IPS DF 19.7 (cell line): ENCODE measurements around the gene MORN1.
"Not testable (repeated sequence)": the region's sequence is repeated elsewhere in the genome, so short reads cannot be mapped to it uniquely, and the experiment has no call there.

Experiments used
- DNase-seq: peaks from one replicate; pipeline ENCODE4 v3.0.0-alpha.2; 2013; ENCODE audit warnings: low read depth, low spot score

MORN1 gene

DNA sequence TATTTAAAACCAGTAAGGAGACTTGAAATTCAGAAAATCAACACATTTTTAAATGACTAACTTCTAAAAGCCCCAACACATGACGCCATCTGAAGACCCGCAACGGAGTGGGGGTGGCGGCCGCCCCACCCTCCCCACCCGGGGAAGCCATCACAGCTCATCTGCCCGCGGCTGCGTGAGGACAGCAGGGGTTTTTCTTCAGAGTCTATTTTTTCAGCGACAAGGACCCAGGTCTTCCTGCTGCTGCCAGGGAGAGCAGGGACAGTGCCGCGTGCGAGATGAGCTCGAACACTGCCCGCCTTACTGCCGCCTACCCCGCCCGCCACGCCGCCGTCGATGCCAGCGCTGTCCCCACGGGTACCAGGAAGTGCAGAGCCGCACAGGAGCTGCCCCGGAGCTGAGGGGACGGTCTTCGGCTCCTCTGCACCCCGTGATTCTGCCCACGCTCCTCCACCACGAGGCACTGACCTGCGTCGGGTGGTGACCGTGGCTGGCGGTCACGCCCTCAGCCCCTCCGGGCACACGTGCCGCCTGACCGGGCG is 84.2 kb downstream of the MORN1 start:
- no peak for DNase-seq

DNA sequence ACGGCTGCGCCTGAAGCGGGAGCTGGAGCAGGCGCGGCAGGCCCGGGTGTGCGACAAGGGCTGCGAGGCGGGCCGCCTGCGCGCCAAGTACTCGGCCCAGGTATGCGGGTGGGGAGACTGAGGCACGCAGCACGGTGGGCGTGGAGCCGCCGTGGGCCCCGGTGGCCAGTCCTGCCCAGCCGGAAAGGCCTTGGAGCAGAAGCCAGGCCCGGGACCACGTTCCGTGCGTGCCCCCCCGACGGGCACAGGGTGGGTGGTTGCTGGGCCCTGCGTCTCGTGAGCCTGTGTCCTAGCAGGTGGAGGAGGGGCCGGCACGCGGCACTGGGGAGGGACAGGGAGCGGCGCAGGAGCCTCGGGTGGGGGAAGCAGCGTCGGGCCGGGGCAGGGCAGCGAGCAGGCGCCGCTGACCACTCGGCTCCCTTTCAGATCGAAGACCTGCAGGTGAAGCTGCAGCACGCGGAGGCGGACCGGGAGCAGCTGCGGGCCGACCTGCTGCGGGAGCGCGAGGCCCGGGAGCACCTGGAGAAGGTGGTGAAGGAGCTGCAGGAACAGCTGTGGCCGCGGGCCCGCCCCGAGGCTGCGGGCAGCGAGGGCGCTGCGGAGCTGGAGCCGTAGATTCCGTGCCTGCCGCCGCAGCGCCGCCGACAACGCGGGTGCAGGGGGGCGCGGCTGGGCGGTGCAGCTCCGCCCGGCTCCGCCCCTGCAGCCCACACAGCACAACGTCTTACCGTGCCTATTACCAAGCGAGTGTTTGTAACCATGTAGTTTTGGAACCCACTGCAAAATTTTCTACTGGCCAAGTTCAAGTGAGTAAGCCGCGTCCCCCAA is 85.0 kb downstream of the MORN1 start:
- DNase-seq, result peak; percentile 30

DNA sequence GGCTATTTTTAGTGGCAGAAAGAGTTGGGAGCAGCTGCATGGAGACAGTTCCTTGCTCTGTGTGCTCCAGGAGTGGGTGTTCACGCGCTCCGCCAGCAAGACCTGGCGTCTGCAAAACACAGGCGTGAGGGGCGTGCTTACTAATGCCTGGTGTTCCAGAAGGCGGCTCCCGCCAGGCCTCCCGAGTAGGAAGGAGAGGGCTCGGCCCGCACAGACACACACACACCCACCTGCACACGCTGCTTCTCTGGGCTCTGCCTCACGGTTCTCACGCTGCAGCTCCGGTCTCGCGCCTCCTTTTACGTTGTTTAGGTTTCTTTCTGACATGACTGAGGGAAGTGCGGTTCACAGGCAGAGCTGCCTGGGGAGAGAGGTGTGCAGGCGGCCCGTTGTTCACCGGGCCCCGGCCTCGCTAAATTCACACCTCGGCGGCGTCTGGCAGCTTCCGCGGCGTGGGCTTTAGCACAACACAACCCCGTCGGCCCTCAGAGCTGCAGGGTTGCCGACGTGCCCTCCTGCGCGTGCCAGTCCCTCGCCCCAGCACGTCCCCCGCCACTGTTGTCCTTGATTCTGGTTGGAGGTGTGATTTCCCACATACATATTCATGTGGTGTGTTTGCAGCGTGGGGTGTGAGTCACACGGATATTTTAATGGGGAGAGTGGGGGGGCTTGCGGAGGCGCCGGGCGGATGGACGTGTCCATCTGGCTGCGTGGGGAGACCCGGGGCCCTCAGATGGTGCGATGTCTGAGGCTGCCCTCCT is 86.3 kb downstream of the MORN1 start:
- no peak for DNase-seq

DNA sequence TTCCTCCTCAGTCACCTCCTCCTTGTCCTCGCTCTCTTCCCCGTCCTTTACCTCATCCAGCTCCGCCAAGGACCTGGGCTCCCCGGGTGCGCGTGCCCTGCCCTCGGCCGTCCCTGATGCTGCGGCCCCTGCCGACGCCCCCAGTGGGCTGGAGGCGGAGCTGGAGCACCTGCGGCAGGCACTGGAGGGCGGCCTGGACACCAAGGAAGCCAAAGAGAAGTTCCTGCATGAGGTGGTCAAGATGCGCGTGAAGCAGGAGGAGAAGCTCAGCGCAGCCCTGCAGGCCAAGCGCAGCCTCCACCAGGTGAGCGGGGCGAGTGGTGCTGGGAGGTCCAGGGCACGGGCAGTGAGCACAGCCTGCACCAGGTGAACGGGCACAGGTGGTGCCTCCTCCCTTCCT is 87.1 kb downstream of the MORN1 start:
- DNase-seq, result no peak

DNA sequence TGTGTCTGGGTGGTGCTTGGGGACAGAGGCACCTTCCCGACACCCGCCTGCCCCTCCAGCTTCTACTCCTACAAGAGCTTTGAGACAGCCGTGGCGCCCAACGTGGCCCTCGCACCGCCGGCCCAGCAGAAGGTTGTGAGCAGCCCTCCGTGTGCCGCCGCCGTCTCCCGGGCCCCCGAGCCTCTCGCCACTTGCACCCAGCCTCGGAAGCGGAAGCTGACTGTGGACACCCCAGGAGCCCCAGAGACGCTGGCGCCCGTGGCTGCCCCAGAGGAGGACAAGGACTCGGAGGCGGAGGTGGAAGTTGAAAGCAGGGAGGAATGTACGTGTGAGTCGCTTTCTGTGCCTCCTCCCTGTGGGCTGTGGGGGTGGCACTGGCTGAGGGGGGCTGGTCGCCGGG is 87.6 kb downstream of the MORN1 start:
- DNase-seq, result no peak

DNA sequence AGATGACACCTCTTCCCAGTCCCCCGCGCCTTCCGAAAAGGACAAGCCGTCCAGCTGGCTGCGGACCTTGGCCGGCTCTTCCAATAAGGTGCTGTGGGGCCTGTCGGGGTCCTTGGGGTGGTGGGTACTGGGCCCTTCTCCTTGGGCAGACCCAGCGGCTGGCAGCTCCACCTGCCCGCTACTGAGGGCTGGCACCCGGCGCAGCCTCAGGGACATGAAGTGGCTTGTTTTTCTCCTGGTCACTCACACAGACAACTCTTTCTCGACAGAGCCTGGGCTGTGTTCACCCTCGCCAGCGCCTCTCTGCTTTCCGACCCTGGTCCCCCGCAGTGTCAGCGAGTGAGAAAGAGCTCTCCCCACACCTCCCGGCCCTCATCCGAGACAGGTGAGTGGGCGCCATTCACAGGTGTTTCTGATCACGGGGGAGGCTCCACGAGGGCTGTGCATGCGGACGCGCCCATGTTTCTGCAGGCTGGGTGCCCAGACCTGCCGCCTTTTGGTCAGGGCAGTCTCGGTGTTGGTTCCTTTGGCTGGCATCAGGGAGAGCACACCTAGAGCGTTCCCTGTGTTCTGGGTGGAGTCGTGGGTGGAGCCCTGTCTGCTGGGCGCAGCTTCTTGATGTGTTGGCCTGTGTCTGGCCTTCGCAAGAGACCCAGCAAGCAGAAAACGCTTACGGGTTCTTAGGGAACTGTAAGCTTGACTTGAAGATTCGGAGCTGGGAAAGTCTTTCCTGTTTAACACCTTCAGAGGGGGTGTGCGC is 88.2 kb downstream of the MORN1 start:
- DNase-seq, result no peak

DNA sequence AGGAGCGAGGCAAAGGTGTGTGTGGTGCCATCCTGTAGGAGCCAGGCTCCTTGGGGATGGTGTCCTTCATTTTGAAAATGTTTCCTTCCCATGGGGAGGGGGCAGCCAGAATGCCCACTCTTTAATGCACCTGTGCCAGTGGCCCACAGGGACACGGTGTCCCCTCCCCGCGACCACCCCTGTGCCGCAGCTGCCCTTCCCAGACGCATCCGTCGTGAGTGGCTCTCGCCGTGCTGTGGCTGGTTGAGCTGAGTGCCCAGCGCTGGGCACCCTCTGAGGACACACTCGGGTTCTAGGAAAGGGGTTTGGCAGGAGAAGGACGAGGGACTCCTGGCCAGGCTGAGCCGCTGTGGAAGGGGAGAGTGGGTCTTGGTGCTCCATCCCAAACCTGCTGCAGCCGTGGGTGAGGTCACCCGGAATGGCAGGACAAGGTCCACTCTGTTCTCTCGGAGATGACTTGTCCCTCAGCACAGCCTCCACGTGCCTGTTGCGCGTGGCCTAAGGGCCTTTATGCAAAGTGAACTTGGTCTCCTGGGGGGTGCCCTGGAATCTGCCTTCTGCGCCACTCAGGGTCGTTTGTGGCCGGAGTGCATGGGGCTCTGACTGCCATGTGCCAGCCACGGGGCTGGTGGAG is 88.9 kb downstream of the MORN1 start:
- DNase-seq, result no peak

DNA sequence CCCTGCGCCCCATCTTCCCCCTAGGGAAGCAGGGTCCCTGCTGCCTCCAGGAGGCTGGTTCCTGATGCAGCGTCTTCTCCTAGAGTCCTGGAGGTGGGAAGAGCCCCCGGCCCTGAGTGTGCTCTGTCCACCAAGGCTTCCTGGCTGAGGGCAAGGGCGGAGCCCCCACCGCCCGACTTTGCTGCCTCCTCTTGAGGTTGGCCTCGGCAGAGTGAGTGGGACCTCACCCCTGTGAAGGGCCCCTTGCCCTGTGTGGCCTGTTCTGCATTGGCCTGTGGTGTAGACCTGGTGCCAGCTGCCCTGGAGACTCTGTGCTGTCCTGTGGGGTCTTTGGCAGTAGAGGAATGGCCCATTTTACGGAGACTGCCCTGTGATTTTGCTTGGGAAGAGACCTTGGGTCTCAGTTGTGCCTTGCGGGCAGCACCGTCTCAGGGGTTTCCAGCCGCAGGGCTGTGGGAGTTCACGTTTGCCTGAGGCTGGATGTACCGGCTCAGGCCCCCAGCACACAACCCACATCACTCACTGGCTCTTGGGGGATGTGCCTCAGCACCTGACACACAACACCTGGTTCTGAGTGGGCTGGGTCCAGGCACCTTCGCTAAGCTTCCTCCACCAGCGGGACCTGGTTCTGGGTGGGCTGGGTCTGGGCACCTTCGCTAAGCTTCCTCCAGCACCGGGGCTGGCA is 89.6 kb downstream of the MORN1 start:
- DNase-seq, result no peak

DNA sequence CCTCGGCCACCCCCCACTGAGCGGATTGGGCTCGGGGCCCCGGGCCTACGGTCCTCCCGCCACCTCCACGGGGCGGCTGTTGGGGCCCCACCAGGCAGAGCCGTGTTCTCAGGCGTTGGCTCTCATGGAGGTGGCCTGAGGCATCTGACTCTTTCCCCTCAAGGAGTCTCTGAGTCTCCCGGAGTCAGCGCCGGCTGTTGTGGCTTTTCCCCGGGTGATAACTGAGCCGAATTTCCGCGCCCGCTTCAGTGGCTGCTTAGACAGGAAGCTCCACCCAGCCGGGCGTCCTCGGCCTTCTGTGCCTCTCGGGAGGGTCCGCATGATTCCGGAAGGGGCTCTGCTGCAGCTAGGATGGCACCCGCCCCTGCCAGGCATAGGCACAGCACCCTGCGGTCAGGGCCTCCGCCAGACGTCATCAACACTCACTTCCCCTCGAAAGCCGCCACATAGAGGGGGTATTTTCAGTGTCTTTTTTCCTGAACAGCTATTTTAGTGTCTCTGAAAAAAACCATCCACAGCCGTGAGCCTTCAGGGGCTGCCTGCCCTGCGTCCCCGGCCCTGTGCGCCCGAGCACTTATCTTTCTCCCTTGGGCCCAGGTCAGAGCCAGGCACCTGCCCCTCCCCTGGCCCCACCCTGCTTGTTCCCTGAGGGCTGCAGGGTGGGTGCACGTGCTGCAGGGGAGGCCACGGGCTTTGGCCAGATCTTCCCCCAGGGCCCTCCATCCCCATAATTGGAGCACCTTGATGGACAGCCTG is 90.3 kb downstream of the MORN1 start:
- no peak for DNase-seq

DNA sequence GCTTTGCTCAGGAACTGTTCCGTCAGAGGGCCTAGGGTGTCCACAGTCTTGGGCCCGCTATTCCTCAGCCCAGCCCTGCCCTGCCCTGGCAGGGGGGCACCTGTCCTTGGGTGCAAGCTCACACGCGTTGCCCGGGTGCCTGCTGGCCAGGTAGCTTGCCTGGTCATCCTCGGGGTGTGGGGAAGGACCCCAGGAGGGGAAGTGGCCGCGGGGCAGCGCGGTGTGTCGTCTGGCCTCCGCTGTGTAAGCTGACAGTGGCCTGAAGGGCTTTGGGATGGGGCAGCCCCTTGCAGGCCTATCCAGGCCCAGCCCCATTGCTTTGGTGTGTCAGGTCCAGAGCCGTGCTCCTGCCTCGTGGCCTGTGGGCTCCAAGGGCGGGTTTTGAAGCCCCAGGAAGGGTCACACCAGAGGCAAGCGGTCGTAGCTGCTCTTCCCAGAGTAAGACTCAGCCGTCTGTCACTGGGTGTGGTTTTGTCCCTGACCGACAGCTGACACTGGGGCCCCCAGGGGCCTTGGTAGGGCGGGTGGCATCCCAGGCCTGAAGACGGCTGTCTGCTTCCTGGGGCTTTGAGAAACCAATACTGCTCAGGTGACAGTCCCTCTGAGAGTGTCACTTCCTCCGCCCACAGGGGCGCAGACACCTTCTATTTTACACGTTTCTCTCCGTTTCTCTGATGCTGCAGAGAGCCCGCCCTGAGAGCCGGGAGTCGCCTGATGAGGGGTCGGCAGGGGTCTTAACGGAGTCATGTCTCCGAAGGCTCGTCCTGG is 91.2 kb downstream of the MORN1 start:
- DNase-seq, result no peak

DNA sequence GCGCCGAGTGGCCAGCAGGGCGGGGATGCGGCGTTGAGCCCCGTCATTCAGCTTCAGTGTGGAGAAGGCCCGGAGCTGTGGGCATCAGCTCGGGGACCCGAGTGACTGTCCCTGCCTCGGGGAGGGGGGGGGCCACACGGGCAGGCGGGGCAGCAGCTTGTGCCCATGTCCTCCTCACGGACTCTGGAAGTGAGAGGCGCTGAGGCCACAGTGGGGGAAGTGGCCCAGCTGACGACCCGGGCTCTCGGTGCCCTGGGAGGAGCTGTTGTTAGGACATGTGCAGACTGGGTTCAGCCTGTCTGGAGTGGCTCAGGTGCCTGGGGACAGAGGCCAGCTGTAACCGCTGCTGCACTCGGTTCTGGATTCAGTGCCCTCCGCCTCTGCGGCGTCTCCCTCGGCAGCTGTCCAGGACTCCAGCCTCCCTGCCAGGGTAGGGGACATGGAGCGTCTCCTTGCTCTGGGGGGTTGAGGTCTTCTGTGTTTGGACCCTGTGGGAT is 92.2 kb downstream of the MORN1 start:
- DNase-seq, result no peak

DNA sequence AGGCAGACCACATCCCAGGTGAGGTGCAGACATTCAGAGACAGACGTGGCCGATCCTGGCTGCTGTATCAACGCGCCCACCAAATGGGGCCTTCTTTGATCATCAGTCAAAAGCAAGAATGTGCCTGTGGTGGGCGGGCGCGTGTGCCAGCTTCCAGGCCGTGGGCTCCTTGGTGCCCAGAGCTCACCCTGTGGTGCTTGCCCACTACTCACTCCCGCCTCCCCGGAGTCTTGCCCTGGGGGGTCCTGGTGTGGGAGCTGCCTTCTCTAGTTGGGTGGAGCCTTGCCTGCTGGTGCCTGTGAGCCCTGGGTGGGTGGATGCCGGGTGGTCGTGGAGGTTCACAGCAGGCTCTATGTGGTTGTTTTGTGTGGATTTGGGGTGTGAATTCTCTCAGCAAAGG is 92.7 kb downstream of the MORN1 start:
- DNase-seq, result no peak

DNA sequence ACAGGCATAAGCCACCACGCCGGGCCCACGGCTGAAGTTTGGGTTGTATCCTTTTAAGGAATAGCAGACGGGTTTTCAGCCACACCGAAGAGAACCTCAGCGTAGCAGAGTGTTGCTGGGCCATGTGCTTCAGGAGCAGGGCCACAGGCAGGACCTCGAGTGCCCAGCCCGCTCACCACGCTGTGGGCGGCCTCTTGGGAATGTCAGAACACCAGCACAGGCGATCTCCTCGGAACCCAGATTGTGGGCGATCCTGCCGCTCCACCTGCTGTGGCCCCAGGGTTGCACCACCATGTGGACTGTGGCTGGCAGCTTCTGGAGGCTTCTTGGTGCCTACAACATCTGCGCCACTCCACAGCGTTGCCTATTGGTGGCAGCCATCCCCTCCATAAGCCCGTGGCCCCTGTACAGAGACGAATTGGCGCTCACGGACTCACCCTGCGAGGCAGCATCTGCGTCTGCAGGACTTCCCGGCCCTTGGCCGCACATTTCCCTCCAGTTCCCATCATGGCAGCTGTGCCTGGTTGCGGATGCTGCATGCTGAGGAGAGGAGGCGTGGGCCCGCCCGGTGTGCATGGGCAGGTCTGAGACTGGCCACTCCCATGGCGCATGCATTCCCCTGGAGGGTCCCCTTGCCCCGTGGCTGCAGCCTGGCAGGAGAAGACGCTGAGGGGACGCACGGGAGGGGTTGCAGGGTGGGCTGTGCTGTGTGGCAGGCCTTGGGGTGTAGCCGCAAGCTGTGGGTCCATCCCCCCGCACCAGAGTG is 93.9 kb downstream of the MORN1 start:
- no peak for DNase-seq

DNA sequence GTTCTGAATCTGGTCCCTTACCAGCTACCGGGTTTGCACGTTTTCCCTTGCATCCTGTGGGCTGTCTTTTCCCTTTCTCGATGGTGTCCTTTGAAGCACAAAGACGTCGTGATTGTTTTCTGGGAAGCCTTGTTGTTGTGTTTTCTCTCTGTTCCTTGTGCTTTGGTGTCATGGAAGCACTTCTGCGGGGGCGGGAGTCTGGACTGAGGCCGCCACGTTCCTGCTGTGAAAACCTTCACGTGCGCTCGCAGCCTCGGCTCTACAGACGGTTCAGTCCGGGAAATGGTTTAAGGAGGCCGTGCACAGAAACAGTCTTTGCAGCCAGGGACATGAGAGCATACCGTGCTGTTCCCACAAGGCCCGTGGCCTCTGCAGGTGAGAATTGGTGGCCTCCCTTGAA is 94.7 kb downstream of the MORN1 start:
- no peak for DNase-seq

DNA sequence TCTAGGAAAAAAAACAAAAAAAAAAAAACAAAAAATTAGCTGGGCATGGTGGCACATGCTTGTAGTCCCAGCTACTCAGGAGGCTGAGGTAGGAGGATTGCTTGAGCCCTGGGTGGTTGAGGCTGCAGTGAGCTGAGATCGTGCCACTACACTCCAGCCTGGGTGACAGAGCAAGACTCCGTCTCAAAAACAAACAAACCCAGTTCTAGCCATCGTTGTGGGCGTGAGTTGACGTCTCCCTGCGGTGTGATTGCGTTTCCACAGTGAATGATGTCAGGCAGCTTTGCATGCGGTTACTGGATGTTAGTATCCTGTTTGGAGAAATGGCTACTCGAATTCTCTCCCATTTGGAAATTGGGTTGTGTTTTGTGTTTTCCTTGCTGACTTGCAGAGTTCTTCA is 95.1 kb downstream of the MORN1 start:
- DNase-seq, result not testable (repeated sequence)

DNA sequence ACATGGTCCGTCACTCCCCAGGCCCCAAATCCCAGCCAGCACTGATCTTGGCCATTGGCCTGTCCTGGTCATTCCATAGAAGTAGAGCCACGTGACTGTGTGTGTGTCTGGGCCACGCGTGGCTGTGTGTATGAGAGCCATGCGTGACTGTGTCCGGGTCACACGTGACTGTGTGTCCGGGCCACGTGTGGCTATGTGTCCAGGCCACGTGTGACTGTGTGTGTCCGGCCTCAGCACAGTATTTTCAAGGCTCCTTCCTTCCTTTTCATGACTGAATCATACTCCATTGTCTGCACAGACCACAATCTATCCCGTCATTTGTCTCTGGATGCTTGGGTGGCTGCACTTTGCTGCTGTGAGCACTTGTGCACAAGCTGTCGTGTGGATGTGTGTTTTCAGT is 95.8 kb downstream of the MORN1 start:
- no peak for DNase-seq

DNA sequence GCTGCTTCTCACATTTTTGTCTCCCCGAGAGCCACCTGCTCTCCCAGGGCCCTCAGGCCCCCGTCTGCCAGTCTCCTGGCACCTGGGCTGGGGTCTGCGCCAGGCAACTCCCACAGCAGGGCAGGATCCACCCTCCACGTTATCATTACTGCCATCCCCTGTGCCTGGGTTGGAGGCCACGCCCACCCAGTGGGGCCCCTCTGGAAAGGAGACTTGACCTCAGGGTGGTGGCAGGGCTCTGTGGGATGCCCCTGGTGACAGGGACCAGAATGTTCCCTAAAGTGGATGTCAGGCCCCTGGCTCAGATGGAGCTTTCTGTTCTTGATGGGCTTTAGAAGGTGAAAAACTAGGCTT is 96.7 kb downstream of the MORN1 start:
- DNase-seq, result no peak

DNA sequence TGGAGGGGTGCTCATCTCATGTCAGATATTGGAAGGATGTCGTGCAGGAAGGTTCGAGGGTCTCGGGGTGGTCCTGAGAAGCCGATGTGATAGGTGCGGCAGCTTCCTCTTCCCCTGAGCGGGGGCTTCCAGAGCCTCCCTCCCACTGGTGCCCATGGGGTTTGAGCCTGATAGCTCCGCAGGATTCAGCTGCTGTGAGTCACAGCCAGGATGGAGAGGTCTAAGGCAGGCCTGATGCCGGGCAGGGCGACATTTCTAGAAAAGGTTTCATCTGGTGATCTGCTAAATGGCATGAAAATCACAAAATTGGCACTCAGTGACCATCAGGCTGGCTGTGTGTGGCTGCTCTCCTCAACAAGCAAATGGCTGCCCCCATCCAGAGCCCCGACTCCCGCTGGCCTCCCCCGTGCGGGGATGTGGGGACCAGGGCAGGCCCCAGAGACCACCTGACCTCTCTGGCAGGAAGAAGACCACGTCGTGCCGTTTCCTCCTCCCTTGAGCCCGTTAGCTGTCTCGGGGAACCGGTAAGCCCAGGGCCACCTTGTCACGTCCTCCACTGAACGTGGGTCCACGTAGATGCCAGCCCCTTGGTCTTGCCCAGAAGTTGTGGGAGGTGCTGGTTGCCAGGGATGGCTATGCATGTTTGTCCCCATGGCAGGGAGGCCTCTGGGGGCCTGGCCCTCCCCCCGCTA is 97.2 kb downstream of the MORN1 start:
- DNase-seq, result no peak
